ENCODE measurements around the gene CNGA3.
"Not testable (repeated sequence)": the region's sequence is repeated elsewhere in the genome, so short reads cannot be mapped to it uniquely, and the experiment has no call there.

The CNGA3 gene

GRCh38 chr2:98346311-98347236 is at the start of gene CNGA3:
CNGA3 (plus strand) TSS chr2:98346456; CDS start chr2:98369976, 23,520 bp downstream.
- FAIRE-seq: peak; percentile 46
- DNase-seq (ENCODE audit: low spot score): peak; percentile 76

GRCh38 chr2:98297817-98298682 is 48.2 kb upstream of the CNGA3 start:
- no peak for DNase-seq (ENCODE audit: low spot score)
- FAIRE-seq: no peak

GRCh38 chr2:98298683-98299164 is 47.5 kb upstream of the CNGA3 start:
- DNase-seq (ENCODE audit: low spot score) (no peak), FAIRE-seq (no peak)

- DNase-seq (ENCODE audit: low spot score) (no peak), FAIRE-seq (peak; percentile 30)
These were observed 46.9 kb upstream of the CNGA3 start for GRCh38 chr2:98299211-98299905.

- no peak for FAIRE-seq
- DNase-seq (ENCODE audit: low spot score): no peak
These were observed 45.9 kb upstream of the CNGA3 start for GRCh38 chr2:98300141-98300874.

- FAIRE-seq (no peak), DNase-seq (ENCODE audit: low spot score) (no peak)
These were observed 44.8 kb upstream of the CNGA3 start for GRCh38 chr2:98301469-98301868.

GRCh38 chr2:98307131-98307696 is 39.0 kb upstream of the CNGA3 start:
- not testable (repeated sequence) for DNase-seq (ENCODE audit: low spot score); FAIRE-seq

- FAIRE-seq: no peak
- no peak for DNase-seq (ENCODE audit: low spot score)
These were observed 38.2 kb upstream of the CNGA3 start for GRCh38 chr2:98308068-98308467.

GRCh38 chr2:98308532-98308931 is 37.7 kb upstream of the CNGA3 start:
- FAIRE-seq: no peak
- no peak for DNase-seq (ENCODE audit: low spot score)

- FAIRE-seq (no peak), DNase-seq (ENCODE audit: low spot score) (no peak)
These were observed 36.7 kb upstream of the CNGA3 start for GRCh38 chr2:98309580-98309979.

GRCh38 chr2:98310010-98310409 is 36.2 kb upstream of the CNGA3 start:
- DNase-seq (ENCODE audit: low spot score) (no peak), FAIRE-seq (no peak)

GRCh38 chr2:98311090-98311489 is 35.2 kb upstream of the CNGA3 start:
- no peak for FAIRE-seq
- DNase-seq (ENCODE audit: low spot score): no peak

- peak; percentile 27 for FAIRE-seq
- no peak for DNase-seq (ENCODE audit: low spot score)
These were observed 34.3 kb upstream of the CNGA3 start for GRCh38 chr2:98311771-98312545.

GRCh38 chr2:98313492-98314250 is 32.6 kb upstream of the CNGA3 start:
- DNase-seq (ENCODE audit: low spot score) (no peak), FAIRE-seq (peak; percentile 94)

- FAIRE-seq (no peak), DNase-seq (ENCODE audit: low spot score) (no peak)
These were observed 32.0 kb upstream of the CNGA3 start for GRCh38 chr2:98314251-98314650.

- FAIRE-seq (no peak), DNase-seq (ENCODE audit: low spot score) (no peak)
These were observed 30.3 kb upstream of the CNGA3 start for GRCh38 chr2:98315957-98316356.

- DNase-seq (ENCODE audit: low spot score) (no peak), FAIRE-seq (no peak)
These were observed 29.0 kb upstream of the CNGA3 start for GRCh38 chr2:98317214-98317613.

GRCh38 chr2:98320171-98320570 is 26.1 kb upstream of the CNGA3 start:
- FAIRE-seq; DNase-seq (ENCODE audit: low spot score): not testable (repeated sequence)

- FAIRE-seq (no peak), DNase-seq (ENCODE audit: low spot score) (no peak)
These were observed 22.1 kb upstream of the CNGA3 start for GRCh38 chr2:98324181-98324580.

Data from urothelium cell line (cell line).